ENCODE data around the gene EEF1A2.

Gene EEF1A2

GRCh38 chr20:63497946-63498935 lies 642 bp downstream of the EEF1A2 start:
- DNase-seq = no peak

GRCh38 chr20:63497138-63497945 lies 1.5 kb downstream of the EEF1A2 start:
- no peak for DNase-seq

GRCh38 chr20:63496596-63497120 lies 2.2 kb downstream of the EEF1A2 start:
- DNase-seq = no peak

GRCh38 chr20:63495741-63496595 lies 2.9 kb downstream of the EEF1A2 start:
- DNase-seq = peak in 1 of 2 experiments; percentile 36

- DNase-seq = no peak
Observed at GRCh38 chr20:63495167-63495720, 3.6 kb downstream of the EEF1A2 start.

- no peak for DNase-seq
Observed at GRCh38 chr20:63494420-63495166, 4.3 kb downstream of the EEF1A2 start.

- no peak for DNase-seq
Observed at GRCh38 chr20:63494084-63494419, 4.8 kb downstream of the EEF1A2 start.

- no peak for DNase-seq
Observed at GRCh38 chr20:63493563-63494020, 5.3 kb downstream of the EEF1A2 start.

- no peak for DNase-seq
Observed at GRCh38 chr20:63492982-63493381, 5.9 kb downstream of the EEF1A2 start.

GRCh38 chr20:63492518-63492917 lies 6.4 kb downstream of the EEF1A2 start:
- no peak for DNase-seq

- DNase-seq = no peak
Observed at GRCh38 chr20:63491635-63492230, 7.2 kb downstream of the EEF1A2 start.

GRCh38 chr20:63491078-63491477 lies 7.8 kb downstream of the EEF1A2 start:
- no peak for DNase-seq

GRCh38 chr20:63490416-63490815 lies 8.5 kb downstream of the EEF1A2 start:
- DNase-seq = no peak

GRCh38 chr20:63488315-63489251 lies 10.3 kb downstream of the EEF1A2 start:
- DNase-seq = no peak

GRCh38 chr20:63487781-63488241 lies 11.1 kb downstream of the EEF1A2 start:
- no peak for DNase-seq

GRCh38 chr20:63487116-63487764 lies 11.6 kb downstream of the EEF1A2 start:
- DNase-seq = no peak

GRCh38 chr20:63486300-63486855 lies 12.5 kb downstream of the EEF1A2 start:
- DNase-seq = no peak

- no peak for DNase-seq
Observed at GRCh38 chr20:63484651-63485403, 14.1 kb downstream of the EEF1A2 start.
